IMR-90 (cell line): ENCODE data around the gene ENKUR.

Experiments
- CEBPB ChIP-seq: IDR thresholded peaks from 2 replicates; pipeline ENCODE4 v1.6.1; 2012; ENCODE audit warnings: low read depth, low read length, improper control_type of control experiment
- MAFK ChIP-seq: IDR thresholded peaks from 2 replicates; pipeline ENCODE4 v1.6.1; 2012; ENCODE audit warnings: low read depth, low read length, improper control_type of control experiment
- MXI1 ChIP-seq: IDR thresholded peaks from 2 replicates; pipeline ENCODE4 v1.6.1; 2012; ENCODE audit warnings: low read depth, mild to moderate bottlenecking, low read length, moderate library complexity, borderline replicate concordance
- POLR2A ChIP-seq: IDR thresholded peaks from 2 replicates; pipeline ENCODE4 v1.6.1; 2012; ENCODE audit warnings: mild to moderate bottlenecking, low read depth, low read length
- RFX5 ChIP-seq: IDR thresholded peaks from 2 replicates; pipeline ENCODE4 v1.8.0; 2012; ENCODE audit warnings: low read depth, mild to moderate bottlenecking, low read length, moderate library complexity
- SMC3 ChIP-seq: fragments of 150-350 bp; IDR thresholded peaks from 2 replicates; pipeline ENCODE4 v1.6.1; 2016; ENCODE audit warnings: low read depth, mild to moderate bottlenecking, antibody characterized with exemption, low read length, moderate library complexity
- TF ChIP-seq, protein P1 (sequence below): conservative IDR thresholded peaks from 2 replicates; pipeline ENCODE4 v1.5.1; 2012; ENCODE audit warnings: mild to moderate bottlenecking, low read depth, low read length, improper control_type of control experiment

DNA sequence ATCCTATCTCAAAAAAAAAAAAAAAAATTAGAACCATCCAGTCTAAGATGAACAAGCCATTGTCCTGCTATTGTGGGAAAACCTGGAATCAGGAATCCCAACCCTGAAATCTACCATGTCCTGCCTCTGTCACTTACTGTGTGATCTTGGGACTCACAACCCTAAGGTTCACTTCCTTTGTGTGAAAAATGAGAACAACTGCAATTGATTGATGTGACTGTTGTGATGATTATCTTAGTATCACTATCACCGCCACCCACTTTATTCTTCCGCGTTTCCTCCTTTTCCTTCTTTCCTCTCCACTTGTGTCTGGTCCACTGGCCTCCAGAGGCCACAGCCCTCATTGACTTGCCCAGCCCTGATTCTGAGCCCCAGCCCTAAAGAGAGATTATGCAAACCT lies 50.9 kb downstream of the ENKUR start:
- TF ChIP-seq, protein P1, sequence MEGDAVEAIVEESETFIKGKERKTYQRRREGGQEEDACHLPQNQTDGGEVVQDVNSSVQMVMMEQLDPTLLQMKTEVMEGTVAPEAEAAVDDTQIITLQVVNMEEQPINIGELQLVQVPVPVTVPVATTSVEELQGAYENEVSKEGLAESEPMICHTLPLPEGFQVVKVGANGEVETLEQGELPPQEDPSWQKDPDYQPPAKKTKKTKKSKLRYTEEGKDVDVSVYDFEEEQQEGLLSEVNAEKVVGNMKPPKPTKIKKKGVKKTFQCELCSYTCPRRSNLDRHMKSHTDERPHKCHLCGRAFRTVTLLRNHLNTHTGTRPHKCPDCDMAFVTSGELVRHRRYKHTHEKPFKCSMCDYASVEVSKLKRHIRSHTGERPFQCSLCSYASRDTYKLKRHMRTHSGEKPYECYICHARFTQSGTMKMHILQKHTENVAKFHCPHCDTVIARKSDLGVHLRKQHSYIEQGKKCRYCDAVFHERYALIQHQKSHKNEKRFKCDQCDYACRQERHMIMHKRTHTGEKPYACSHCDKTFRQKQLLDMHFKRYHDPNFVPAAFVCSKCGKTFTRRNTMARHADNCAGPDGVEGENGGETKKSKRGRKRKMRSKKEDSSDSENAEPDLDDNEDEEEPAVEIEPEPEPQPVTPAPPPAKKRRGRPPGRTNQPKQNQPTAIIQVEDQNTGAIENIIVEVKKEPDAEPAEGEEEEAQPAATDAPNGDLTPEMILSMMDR, result no peak
- TF ChIP-seq POLR2A, result no peak
- no peak for TF ChIP-seq SMC3
- TF ChIP-seq RFX5, result no peak
- no peak for TF ChIP-seq CEBPB
- TF ChIP-seq MAFK, result no peak
- no peak for TF ChIP-seq MXI1
